NCI-H526 treated with DMSO at 0.1 percent for 48 hours (cell line): ENCODE data around the gene PRR12.

Source experiments
- DNase-seq: peaks from one replicate; lab custom pipeline; 2025; lab: John Stamatoyannopoulos, UW

The PRR12 gene, protein sequence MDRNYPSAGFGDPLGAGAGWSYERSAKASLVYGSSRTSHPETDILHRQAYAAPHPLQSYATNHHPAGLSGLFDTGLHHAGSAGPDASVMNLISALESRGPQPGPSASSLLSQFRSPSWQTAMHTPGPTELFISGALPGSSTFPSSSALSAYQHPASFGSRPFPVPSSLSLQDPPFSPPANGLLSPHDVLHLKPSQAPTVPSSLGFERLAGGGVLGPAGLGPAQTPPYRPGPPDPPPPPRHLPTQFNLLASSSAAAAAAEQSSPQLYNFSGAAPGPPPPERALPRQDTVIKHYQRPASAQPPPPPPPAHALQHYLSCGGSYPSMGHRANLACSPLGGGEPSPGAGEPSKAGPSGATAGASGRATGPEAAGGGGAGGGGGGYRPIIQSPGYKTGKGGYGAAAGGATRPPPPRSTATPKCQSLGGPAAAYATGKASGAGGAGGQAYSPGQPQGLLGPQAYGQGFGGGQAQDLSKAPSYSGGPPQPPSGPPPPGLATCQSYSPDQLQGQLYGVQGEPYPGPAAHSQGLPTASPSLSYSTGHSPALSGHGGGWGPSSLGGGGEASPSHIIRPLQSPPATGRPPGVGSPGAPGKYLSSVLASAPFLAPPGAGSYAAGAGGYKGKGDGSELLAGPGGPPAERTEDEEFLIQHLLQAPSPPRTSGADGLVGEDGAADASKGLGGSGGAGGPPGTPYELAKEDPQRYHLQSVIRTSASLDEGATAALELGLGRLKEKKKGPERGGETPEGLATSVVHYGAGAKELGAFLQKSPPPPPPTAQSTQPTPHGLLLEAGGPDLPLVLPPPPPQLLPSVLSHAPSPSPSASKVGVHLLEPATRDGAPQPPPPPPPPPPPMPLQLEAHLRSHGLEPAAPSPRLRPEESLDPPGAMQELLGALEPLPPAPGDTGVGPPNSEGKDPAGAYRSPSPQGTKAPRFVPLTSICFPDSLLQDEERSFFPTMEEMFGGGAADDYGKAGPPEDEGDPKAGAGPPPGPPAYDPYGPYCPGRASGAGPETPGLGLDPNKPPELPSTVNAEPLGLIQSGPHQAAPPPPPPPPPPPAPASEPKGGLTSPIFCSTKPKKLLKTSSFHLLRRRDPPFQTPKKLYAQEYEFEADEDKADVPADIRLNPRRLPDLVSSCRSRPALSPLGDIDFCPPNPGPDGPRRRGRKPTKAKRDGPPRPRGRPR (N-terminal part only)

DNA sequence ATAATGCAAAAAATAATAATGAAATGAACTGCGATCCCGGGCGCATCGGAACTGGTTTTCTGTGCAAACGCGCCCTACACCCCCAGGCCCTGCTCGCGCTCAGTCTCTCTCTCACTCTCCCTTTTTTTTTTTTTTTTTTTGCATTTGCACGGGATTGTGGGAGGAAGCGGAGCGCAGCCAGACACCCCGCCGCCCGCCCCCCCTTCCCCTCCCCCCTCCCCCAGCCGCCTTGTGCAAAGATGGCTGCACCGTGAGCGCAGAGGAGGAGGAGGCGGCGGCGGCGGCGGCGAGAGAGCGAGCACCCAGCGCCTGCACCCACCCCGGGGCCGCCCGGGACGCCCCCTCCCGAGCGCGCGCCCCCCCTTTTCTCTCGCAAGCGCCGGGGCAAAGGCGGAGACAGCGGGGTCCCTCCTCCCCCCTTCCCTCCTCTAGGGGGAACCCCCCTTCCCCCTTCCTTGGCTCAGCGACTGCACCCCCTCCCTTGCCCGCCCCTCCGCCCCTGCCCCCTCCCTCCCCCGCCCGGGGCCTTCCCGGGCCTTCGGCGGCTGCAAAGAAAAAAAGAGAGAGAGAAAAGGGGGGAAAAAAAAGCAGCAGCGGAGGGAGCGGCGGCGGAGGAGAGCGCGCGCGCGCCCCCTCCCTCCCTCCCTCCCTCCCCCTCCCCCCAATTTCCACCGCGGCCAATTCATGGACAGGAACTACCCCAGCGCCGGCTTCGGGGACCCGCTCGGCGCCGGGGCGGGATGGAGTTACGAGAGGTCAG lies at the start of gene PRR12:
Gene PRR12, plus strand, starts transcription at position 212 of the 760 bp plus-strand sequence. Its CDS starts 473 bp downstream, at position 685.
- peak; percentile 53 for DNase-seq

DNA sequence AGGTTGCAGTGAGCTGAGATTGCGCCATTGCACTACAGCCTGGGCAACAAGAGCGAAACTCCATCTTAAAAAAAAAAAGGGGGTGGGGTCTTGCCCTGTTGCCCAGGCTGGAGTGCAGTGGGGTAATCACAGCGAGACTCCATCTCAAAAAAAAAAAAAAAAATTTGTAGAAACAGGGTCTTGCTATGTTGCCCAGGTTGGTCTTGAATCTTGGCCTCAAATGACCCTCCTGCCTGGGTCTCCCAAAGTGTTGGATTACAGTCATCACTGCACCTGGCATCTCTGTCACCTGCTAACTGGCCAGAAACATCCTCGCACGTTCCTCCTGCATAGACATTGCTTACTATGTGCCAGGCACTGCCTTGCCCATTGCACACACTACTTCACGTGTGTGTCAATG lies 49.1 kb upstream of the PRR12 start:
- DNase-seq = no peak

DNA sequence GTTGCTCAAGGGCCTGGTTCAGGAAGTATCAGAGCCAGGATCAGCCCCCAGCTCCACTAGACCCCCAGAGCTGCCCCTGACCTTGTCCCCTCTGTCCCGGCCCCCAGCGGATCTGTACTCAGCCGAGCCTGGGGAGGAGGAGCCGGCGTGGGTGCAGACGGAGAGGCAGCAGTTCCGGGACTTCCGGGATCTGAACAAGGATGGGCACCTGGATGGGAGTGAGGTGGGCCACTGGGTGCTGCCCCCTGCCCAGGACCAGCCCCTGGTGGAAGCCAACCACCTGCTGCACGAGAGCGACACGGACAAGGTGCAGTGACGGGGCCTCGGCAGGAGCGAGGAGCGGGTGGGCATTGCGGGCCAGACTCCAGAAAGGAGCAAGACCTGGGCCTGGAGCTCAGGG lies 48.5 kb upstream of the PRR12 start:
- DNase-seq = no peak

DNA sequence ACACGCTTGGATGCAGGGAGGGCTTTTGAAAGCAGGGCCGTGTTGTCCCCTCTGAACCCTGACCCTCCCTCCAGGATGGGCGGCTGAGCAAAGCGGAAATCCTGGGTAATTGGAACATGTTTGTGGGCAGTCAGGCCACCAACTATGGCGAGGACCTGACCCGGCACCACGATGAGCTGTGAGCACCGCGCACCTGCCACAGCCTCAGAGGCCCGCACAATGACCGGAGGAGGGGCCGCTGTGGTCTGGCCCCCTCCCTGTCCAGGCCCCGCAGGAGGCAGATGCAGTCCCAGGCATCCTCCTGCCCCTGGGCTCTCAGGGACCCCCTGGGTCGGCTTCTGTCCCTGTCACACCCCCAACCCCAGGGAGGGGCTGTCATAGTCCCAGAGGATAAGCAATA lies 48.0 kb upstream of the PRR12 start:
- DNase-seq = no peak

DNA sequence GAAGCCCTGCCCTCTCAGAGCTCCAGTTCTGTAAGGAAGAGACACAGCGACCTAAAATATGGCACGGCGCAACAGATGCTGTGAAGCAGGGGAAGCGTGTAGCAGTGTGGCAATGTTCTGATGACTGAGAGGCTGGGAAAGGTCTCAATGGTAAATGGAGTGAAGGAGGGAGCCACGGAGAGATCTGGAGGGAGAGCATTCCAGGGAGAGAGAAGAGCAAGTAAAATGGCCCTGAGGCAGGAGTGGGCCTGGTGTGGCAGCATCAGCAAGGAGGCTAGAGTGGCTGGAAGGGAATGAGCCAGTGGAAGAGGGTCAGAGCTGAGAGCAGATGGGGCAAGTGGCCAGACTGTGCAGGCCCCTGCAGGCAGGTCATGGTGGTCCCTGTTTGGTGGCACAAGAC lies 46.8 kb upstream of the PRR12 start:
- no peak for DNase-seq

DNA sequence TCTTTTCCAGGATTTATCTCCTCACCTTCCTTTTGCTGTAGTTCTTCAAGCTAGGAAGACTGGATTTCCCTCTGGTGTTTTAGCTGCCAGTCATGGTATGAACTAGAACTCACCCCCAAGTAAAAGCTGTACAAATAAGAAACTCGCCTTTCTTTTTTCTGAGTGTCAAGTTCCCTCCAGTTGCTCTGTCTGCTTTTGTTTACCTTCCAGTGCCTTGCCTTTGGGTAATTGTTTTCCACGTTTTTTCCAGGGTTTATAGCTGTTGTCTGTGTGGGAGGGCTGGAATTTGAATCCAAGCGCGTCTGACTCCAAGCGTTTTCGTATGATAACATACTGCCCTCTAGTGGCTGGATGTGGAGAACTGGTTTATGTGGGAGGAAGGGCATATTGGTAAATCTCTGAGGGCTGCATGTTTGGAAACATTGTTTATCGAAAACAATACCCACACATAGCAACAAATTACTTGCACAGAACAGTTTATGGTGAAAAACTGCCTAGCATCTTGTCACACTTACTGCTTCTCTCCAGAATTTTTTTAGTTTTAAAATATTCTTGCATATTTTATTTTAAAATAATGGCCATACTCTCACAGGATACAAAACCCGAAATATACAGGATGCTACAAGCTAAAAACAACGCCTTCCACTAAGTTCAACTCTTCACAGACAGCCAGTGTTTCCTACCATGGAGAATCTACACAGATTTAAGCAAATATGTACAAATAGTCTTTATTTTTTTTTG lies 44.0 kb upstream of the PRR12 start:
- DNase-seq = peak; percentile 73

DNA sequence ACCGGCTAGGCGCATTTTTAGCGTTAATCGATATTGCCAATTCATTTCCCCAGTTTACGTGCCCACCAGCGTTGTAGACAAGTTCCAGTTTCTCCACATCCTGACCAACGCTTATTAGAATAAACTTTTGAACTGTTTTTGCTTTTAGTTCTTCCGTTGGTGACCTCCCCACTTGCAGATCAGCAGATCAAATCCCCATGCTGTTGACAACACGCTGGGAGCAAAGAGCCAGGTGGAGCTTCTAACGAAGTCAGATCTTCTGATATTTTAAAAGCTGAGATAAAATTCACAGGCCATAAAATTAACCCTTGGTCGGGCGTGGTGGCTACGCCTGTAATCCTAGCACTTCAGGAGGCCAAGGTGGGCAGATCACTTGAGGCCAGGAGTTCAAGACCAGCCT lies 41.9 kb upstream of the PRR12 start:
- no peak for DNase-seq

DNA sequence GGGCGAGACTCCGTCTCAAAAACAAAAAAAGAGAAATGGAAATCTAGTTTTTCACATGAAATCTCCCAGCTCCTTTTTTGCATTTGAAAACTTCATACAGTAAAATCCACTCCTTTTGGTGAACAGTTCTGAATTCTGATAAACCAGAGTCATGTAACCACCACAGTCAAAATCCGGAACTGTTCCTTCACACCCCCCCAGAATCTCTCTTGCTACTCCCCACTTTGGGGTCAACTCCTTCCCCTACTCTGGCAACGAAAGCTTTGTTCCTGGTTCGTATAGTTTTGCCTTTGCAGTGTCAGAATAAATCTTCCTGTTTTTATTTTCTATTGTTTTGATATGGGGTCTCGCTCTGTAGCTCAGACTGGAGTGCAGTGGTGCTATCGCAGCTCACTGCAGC lies 39.5 kb upstream of the PRR12 start:
- DNase-seq = no peak

DNA sequence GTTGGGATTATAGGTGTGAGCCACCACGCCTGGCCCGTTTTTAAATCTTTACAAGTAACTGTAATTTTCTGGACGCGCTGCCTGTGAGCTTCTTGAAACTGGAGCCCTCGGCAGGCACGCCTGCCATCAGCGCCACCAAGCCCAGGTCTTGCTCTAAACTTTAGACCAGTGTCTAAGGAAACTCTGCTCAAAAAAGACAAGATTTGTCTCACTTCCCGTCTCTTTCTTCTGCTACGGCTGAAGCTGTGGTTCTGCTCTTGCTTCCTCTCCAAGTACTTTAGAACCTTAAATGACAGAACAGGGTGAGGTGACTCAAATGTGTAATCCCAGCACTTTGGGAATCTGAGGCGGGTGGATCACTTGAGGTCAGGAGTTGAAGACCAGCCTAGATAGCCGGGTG lies 38.2 kb upstream of the PRR12 start:
- no peak for DNase-seq

DNA sequence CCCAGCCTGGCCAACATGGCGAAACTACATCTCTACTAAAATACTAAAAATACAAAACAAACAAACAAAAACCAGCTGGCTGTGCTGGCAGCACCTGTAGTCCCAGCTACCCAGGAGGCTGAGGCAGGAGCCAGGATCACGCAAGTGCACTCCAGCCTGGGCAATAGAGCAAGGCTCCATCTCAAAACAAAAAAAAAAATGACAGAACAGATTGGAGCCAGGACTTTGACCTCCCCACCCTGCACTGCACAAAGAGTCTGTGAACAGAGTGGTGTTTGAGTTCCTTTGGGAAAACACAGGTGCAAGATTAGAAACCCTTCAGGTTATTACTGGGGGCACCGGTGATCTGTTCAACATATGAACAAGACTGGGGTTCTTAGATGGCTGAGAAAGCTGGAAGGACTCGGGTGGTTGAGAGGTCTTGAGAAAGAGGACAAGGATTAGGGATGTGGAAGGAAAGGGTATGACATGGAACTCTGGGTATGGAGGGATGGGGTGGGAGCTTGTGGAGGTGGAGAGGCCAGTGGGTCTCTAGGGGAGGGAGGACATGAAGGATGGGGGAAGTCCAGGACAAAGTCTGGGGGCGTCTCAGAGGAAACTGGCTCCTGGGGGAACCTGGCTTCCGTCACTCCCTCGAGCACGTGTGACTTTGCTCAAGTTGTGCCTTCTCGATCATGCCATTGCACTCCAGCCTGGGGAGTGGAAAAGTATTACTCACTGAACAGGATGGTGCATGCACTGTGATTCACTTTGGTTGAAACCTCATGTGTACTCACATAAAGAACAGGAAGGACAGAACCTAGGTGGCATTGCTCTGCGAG lies 37.3 kb upstream of the PRR12 start:
- DNase-seq = no peak

DNA sequence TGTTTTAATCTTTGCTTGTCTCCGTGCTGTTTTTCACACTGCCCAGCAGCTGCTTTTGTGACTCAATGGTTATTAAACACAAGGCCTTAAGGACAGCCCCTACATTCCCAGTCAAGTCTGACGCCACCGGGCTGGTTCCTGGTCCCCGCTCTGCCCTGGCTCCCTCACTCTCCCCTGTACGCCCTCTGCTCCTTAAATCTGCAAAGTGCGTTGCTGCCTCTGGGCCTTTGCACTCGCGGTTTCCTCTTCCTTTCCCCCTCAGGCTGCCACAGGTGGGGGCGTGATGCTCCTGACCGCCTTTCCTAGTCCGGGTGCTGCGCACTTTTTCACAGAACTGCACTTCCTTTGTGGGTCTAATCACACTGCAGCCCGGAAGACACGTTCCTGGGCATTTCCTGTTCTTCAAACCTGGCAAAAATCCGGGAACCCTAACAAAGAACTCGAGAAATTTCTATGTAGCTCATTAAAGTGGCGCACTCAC lies 36.2 kb upstream of the PRR12 start:
- no peak for DNase-seq

DNA sequence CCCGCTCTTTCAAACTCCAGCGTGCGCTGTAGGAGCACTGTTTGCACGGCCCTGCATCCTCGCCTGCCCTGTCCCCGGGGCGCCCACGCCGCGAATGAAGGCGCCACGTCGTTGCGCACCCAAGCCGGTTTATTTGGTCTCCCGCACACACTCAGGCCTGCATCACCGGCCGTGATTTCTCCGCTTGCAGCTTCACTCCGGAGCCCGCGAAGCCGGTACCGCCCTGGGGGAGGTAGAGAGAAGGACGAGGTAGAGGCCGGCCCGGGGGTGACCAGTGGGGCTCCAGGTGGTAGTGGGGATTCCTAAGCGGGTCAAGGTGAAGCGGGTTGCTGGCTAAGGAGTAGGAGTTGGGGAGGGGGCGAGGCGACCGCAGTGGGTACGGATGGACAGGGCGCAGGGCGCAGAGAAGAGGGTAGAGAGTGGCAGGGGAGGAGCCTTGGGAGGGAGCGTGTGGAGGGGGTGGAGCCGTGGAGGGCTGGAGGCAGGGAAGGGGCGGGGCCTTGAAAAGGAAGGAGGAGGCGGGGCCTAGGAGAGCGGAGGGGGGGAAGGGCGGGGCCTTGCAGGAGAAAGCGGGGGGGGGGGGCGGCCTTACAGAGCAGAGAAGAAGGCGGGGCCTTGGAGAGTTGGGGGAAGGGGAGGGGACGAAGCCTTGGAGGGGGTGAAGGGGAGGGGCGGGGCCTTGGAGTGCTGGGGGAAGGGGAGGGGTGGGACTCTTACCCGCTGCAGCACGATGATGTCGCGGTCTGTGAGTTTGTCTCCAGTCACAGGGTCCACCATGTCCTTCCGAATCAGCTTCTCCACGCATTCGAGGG lies 35.2 kb upstream of the PRR12 start:
- no peak for DNase-seq

DNA sequence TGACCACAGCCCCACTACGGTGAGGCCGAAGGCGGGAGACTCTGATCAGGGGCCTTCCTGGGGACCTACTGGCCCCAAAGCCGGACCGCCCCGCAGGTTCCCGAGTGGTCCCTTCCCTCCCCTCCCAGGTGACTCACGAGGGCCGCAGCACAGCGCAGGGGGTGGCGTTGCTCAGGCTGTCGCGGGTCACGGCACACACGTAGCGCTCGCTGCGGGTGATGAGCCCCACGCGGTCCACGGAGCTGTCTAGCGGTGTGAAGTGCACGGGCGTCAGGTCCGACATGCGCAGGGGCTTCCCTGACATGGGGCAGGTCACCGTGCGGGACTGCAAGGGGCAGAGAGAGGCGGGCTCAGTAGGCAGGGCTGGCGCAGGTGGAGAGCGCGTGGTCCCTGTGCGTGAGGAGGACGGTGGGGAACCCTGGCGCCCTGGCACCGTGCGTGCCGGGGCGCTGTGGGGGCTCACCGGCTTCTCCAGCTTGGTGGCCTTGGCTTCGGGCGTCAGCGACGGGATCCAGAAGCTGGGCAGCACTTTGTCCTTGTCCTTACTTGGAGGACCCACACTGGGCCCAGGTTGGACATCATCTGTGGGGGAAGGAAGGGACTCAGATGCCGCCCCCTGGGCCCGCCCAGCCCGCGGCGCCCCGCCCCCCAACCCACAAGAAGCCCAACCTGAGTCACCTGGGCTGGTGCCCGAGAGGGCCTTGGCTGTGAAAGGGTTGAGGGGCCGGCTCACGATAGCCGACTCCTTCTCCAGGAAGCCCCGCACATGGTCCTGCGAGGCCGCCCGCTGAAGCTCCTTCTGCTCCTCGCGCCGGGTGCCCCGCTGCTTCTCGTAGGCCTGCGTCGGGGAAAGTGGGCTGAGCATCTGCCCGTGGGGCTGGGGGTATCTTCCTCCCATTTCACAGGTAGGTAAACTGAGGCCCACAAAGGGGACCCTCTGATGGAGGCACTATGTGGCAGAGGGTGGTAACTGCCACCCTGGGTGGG lies 34.3 kb upstream of the PRR12 start:
- DNase-seq = no peak

DNA sequence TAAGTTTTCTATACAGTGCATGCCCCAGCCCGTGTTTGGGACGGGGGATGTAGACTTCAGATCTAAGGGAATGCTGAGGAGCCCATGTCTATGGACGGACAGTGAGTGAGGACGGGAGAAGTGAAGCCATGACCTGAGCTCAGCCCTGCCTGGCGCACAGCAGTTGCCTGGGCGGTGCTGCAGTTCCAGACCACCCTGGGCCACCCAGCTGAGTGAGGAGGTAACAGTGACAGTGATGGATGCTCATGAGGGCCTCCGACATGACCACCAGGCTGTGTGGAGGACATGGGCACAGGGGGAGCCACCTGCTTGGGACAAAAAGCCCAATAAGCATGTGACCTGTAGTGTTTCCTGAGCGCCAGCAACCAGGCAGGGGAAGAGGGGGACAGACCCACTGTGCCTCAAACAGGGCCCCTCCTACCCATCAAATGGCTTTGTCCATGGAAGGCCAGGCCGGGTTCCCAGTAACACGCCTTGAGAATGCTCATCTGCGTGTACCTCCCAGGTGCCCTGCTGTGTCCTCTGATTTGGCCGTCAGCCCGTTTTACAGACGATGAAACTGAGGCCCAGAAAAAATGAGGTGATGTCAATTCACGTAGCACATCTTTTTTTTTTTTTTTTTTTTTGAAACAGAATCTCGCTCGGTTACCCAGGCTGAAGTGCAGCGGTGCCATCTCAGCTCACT lies 33.2 kb upstream of the PRR12 start:
- DNase-seq = no peak

DNA sequence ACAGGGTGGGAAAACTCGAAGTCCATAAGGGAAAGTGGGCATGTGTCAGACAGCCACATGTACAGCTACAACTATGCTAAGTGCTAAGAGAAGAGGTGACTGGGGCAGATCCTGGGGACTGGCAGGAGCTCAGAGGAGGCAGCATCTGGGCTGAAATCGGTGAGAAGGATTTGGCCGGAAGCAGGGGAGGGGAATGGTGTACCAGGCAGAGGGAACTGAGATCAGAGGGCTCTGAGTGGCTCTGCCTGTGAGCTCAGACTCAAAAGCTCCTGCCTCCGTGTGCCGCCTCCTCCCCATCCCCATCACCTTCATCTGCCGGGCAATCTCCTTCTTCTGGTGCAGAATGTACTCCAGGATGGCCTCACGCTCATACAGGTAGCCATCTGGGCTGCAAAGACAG lies 32.4 kb upstream of the PRR12 start:
- no peak for DNase-seq

DNA sequence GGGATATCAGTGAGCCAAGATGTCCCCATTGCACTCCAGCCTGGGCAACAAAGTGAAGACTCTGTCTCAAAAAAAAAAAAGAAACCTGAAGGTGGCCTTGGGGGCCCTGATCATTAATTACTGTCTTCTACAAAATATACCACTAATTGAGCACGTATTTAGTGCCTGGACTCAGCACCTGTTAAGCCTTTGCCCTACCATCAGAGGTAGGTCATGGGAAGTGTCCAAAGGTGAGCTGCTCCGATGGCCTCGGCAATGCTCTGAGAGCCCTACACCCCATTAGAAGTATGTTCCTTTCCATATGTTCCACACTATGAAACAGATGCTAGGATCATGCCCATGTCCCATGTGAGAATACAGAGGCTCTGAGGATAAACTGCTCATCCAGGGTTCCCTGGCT lies 31.5 kb upstream of the PRR12 start:
- no peak for DNase-seq

DNA sequence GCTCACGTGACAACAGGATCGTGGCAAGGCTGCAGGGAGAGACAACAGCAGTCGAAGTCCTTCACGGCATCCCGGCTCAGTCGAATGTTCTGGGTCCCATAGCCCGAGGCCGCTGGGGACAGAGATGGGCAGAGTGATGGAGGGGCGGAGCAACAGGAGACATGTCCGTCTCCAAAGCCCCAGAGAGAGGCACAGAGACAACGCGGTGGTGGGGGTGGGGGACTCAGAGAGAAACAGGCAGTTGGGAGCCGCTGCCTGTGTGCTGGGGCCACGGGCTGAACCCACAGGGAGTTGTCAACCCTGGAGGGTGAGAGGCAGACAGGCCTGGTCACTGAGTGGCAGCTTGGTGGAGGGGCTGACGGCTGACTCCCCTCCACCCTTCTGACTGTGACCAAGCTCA lies 31.1 kb upstream of the PRR12 start:
- DNase-seq = no peak
